ENCODE data around the gene STMP1. TPM values are rescaled to one million over a fixed set of nuclear protein-coding genes. Genes with fewer than 3 reads are reported as not detected.

STMP1 gene
- total and polyA plus RNA-seq, 5 donors, result 27.4 to 30.9 (median 29.3) TPM

- Histone ChIP-seq H3K27me3 (ENCODE audit: control insufficient read depth, insufficient read depth) (no peaks in the 10 kb centered on the region), H3K9me3 (ENCODE audit: control insufficient read depth, low read length) (no peaks in the 10 kb centered on the region), H3K4me1 (ENCODE audit: control insufficient read depth, insufficient read depth, low read length) (peaks cover 3% of the 10 kb centered on the region), H3K4me3 (ENCODE audit: low read length) (no peak overlapping the region), H3K27ac (ENCODE audit: low read length) (no peak overlapping the region)
- peak in 1 of 2 donors; percentile 16 for ATAC-seq
- no peak for DNase-seq
- intact Hi-C loops (cut with DNase I), result no loop called here
- WGBS, result 55% methylated on average over 4 of the region's 4 CpGs
Observed at GRCh38 chr7:135712182-135712782, 50.0 kb downstream of the STMP1 start.

- H3K4me3 ChIP-seq (ENCODE audit: low read length), result no peak overlapping the region
- ATAC-seq (peak; percentile 22 to 46), DNase-seq (no peak)
- no peak overlapping the region for H3K27ac ChIP-seq (ENCODE audit: low read length)
- no peaks in the 10 kb centered on the region for H3K9me3 ChIP-seq (ENCODE audit: control insufficient read depth, low read length)
- H3K4me1 ChIP-seq (ENCODE audit: control insufficient read depth, insufficient read depth, low read length), result peaks cover 3% of the 10 kb centered on the region
- 26% methylated on average over 7 of the region's 7 CpGs for WGBS
- intact Hi-C loops (cut with DNase I), result no loop called here
- H3K27me3 ChIP-seq (ENCODE audit: control insufficient read depth, insufficient read depth), result no peaks in the 10 kb centered on the region
Observed at GRCh38 chr7:135712796-135713195, 50.5 kb downstream of the STMP1 start.

- DNase-seq (no peak), ATAC-seq (no peak)
- intact Hi-C loops (cut with DNase I), result no loop called here
- Histone ChIP-seq H3K4me1 (ENCODE audit: control insufficient read depth, insufficient read depth, low read length) (peaks cover 3% of the 10 kb centered on the region), H3K27ac (ENCODE audit: low read length) (no peak overlapping the region), H3K9me3 (ENCODE audit: control insufficient read depth, low read length) (no peaks in the 10 kb centered on the region), H3K4me3 (ENCODE audit: low read length) (no peak overlapping the region), H3K27me3 (ENCODE audit: control insufficient read depth, insufficient read depth) (no peaks in the 10 kb centered on the region)
- 84% methylated on average over 4 of the region's 4 CpGs for WGBS
Observed at GRCh38 chr7:135713836-135714470, 51.6 kb downstream of the STMP1 start.

- Histone ChIP-seq H3K4me1 (ENCODE audit: control insufficient read depth, insufficient read depth, low read length) (peaks cover 3% of the 10 kb centered on the region), H3K27me3 (ENCODE audit: control insufficient read depth, insufficient read depth) (no peaks in the 10 kb centered on the region), H3K9me3 (ENCODE audit: control insufficient read depth, low read length) (no peaks in the 10 kb centered on the region), H3K4me3 (ENCODE audit: low read length) (no peak overlapping the region), H3K27ac (ENCODE audit: low read length) (no peak overlapping the region)
- DNase-seq (no peak), ATAC-seq (peak in 1 of 2 donors; percentile 15)
- 70% methylated on average over 20 of the region's 20 CpGs for WGBS
- intact Hi-C loops (cut with DNase I), result no loop called here
Observed at GRCh38 chr7:135714534-135715009, 52.3 kb downstream of the STMP1 start.

- ATAC-seq, result no peak
Observed at GRCh38 chr7:135715055-135715522, 52.8 kb downstream of the STMP1 start.

GRCh38 chr7:135715673-135716072, 53.4 kb downstream of the STMP1 start:
- intact Hi-C loops (cut with DNase I), result no loop called here

More at GRCh38 chr7:135715055-135715522, 52.8 kb downstream of the STMP1 start:
- WGBS, result 99% methylated on average over 5 of the region's 5 CpGs
- H3K27ac ChIP-seq (ENCODE audit: low read length), result no peak overlapping the region
- peaks cover 3% of the 10 kb centered on the region for H3K4me1 ChIP-seq (ENCODE audit: control insufficient read depth, insufficient read depth, low read length)
- H3K27me3 ChIP-seq (ENCODE audit: control insufficient read depth, insufficient read depth), result no peaks in the 10 kb centered on the region
- no peaks in the 10 kb centered on the region for H3K9me3 ChIP-seq (ENCODE audit: control insufficient read depth, low read length)
- DNase-seq, result no peak
- intact Hi-C loops (cut with DNase I), result no loop called here
- H3K4me3 ChIP-seq (ENCODE audit: low read length), result no peak overlapping the region

GRCh38 chr7:135716677-135717238, 54.4 kb downstream of the STMP1 start:
- no peak overlapping the region for H3K4me3 ChIP-seq (ENCODE audit: low read length)
- DNase-seq (no peak), ATAC-seq (no peak)
- H3K27ac ChIP-seq (ENCODE audit: low read length), result no peak overlapping the region
- 67% methylated on average over 9 of the region's 9 CpGs for WGBS
- intact Hi-C loops (cut with DNase I), result no loop called here
- no peaks in the 10 kb centered on the region for H3K27me3 ChIP-seq (ENCODE audit: control insufficient read depth, insufficient read depth)
- H3K4me1 ChIP-seq (ENCODE audit: control insufficient read depth, insufficient read depth, low read length), result peaks cover 3% of the 10 kb centered on the region
- no peaks in the 10 kb centered on the region for H3K9me3 ChIP-seq (ENCODE audit: control insufficient read depth, low read length)

More at GRCh38 chr7:135715673-135716072, 53.4 kb downstream of the STMP1 start:
- peaks cover 3% of the 10 kb centered on the region for H3K4me1 ChIP-seq (ENCODE audit: control insufficient read depth, insufficient read depth, low read length)
- DNase-seq (no peak), ATAC-seq (no peak)
- no peak overlapping the region for H3K4me3 ChIP-seq (ENCODE audit: low read length)
- no peaks in the 10 kb centered on the region for H3K9me3 ChIP-seq (ENCODE audit: control insufficient read depth, low read length)
- 65% methylated on average over 1 of the region's 1 CpG for WGBS
- no peak overlapping the region for H3K27ac ChIP-seq (ENCODE audit: low read length)
- no peaks in the 10 kb centered on the region for H3K27me3 ChIP-seq (ENCODE audit: control insufficient read depth, insufficient read depth)

GRCh38 chr7:135717693-135718092, 55.4 kb downstream of the STMP1 start:
- H3K4me1 ChIP-seq (ENCODE audit: control insufficient read depth, insufficient read depth, low read length), result peaks cover 2% of the 10 kb centered on the region
- DNase-seq (no peak), ATAC-seq (no peak)
- WGBS, result 90% methylated on average over 3 of the region's 3 CpGs
- no peak overlapping the region for H3K4me3 ChIP-seq (ENCODE audit: low read length)
- intact Hi-C loops (cut with DNase I), result no loop called here
- H3K9me3 ChIP-seq (ENCODE audit: control insufficient read depth, low read length), result no peaks in the 10 kb centered on the region
- no peaks in the 10 kb centered on the region for H3K27me3 ChIP-seq (ENCODE audit: control insufficient read depth, insufficient read depth)
- H3K27ac ChIP-seq (ENCODE audit: low read length), result no peak overlapping the region

GRCh38 chr7:135718219-135718618, 55.9 kb downstream of the STMP1 start:
- 86% methylated on average over 2 of the region's 2 CpGs for WGBS
- Histone ChIP-seq H3K4me1 (ENCODE audit: control insufficient read depth, insufficient read depth, low read length) (no peaks in the 10 kb centered on the region), H3K27me3 (ENCODE audit: control insufficient read depth, insufficient read depth) (no peaks in the 10 kb centered on the region), H3K4me3 (ENCODE audit: low read length) (no peak overlapping the region), H3K9me3 (ENCODE audit: control insufficient read depth, low read length) (no peaks in the 10 kb centered on the region), H3K27ac (ENCODE audit: low read length) (no peak overlapping the region)
- ATAC-seq, result no peak
- intact Hi-C loops (cut with DNase I), result no loop called here
- no peak for DNase-seq

GRCh38 chr7:135718794-135719437, 56.6 kb downstream of the STMP1 start:
- no peaks in the 10 kb centered on the region for H3K27me3 ChIP-seq (ENCODE audit: control insufficient read depth, insufficient read depth)
- intact Hi-C loops (cut with DNase I), result no loop called here

GRCh38 chr7:135719688-135720087, 57.4 kb downstream of the STMP1 start:
- Histone ChIP-seq H3K4me3 (ENCODE audit: low read length) (no peak overlapping the region), H3K9me3 (ENCODE audit: control insufficient read depth, low read length) (no peaks in the 10 kb centered on the region), H3K27me3 (ENCODE audit: control insufficient read depth, insufficient read depth) (no peaks in the 10 kb centered on the region), H3K27ac (ENCODE audit: low read length) (no peak overlapping the region), H3K4me1 (ENCODE audit: control insufficient read depth, insufficient read depth, low read length) (no peaks in the 10 kb centered on the region)
- DNase-seq, result no peak
- ATAC-seq, result no peak
- intact Hi-C loops (cut with DNase I), result no loop called here
- WGBS, result 32% methylated on average over 2 of the region's 2 CpGs

More at GRCh38 chr7:135718794-135719437, 56.6 kb downstream of the STMP1 start:
- no peak overlapping the region for H3K27ac ChIP-seq (ENCODE audit: low read length)
- H3K4me1 ChIP-seq (ENCODE audit: control insufficient read depth, insufficient read depth, low read length), result no peaks in the 10 kb centered on the region
- no peaks in the 10 kb centered on the region for H3K9me3 ChIP-seq (ENCODE audit: control insufficient read depth, low read length)
- DNase-seq (no peak), ATAC-seq (peak; percentile 63 to 84)
- no peak overlapping the region for H3K4me3 ChIP-seq (ENCODE audit: low read length)
- WGBS, result 39% methylated on average over 7 of the region's 7 CpGs
